Left ventricle myocardium inferior (tissue), 1 donor: ENCODE data around the gene CFH. TPM values are rescaled to one million over a fixed set of nuclear protein-coding genes. Genes with fewer than 3 reads are reported as not detected.

Source experiments
- total RNA-seq: library from RNA; stranded (reverse); fragmentation: NEBNext Ultra II Directional; extraction: Animal tissue kit (Norgen Biotek cat#: 25700); gene quantifications from one replicate; pipeline ENCODE4 v1.2.1, GENCODE V29; 2021
- donor health status: DM: no; HTN: yes; CAD: no; lungs with severe emphysema.

CFH gene
- total RNA-seq, 1 donor from 2014 or later, result 36.4 TPM

Other genes starting within 250 kb of the CFH start
- 0.60 TPM for gene KCNT2, start 43.6 kb upstream of the CFH start, total RNA-seq
- not detected for gene CFHR3, start 122.8 kb downstream of the CFH start, total RNA-seq
- gene CFHR1, start 167.7 kb downstream of the CFH start, total RNA-seq, result not detected
- not detected for gene CFHR4, start 236.0 kb downstream of the CFH start, total RNA-seq